Calu3 (cell line): Measurements from ENCODE around the gene SCNN1G. TPM values are rescaled to one million over a fixed set of nuclear protein-coding genes. Genes with fewer than 3 reads are reported as not detected.

Experiments used
- BruUV-seq: library from RNA; stranded (reverse); fragments of 400-500 nt; replicated peaks from 2 replicates; lab custom pipeline; 2021; lab: Mats Ljungman, UMichigan
- CTCF ChIA-PET: fragments of 300-600 bp; sonication (Branson Sonifier 250); formaldehyde crosslinking; loops from one replicate; lab custom pipeline; 2022; ENCODE audit warnings: antibody characterized with exemption; lab: Charles Lee
- DNase-seq: peaks from one replicate; pipeline ENCODE4 v3.0.0; 2022
- H3K27ac Mint-ChIP-seq: one replicate; pipeline ENCODE4 v1.8.0; 2022; ENCODE audit warnings: mixed read lengths; ENCODE audit not compliant: unreplicated experiment
- H3K27me3 Mint-ChIP-seq: one replicate; pipeline ENCODE4 v1.8.0; 2022; ENCODE audit warnings: mixed read lengths; ENCODE audit not compliant: unreplicated experiment
- H3K36me3 Mint-ChIP-seq: one replicate; pipeline ENCODE4 v1.8.0; 2022; ENCODE audit warnings: mild to moderate bottlenecking, moderate library complexity, mixed read lengths; ENCODE audit not compliant: insufficient read depth, unreplicated experiment
- H3K4me1 Mint-ChIP-seq: one replicate; pipeline ENCODE4 v1.8.0; 2022; ENCODE audit warnings: mild to moderate bottlenecking, low read depth, mixed read lengths; ENCODE audit not compliant: unreplicated experiment
- H3K4me3 Mint-ChIP-seq: one replicate; pipeline ENCODE4 v1.8.0; 2022; ENCODE audit warnings: mild to moderate bottlenecking, low read depth, moderate library complexity, mixed read lengths; ENCODE audit not compliant: unreplicated experiment
- H3K9me3 Mint-ChIP-seq: one replicate; pipeline ENCODE4 v1.8.0; 2022; ENCODE audit warnings: low read depth, mixed read lengths; ENCODE audit not compliant: unreplicated experiment
- CTCF ChIP-seq: fragments of 200-600 bp; IDR thresholded peaks from one replicate; pipeline ENCODE4 v1.8.0; 2022; ENCODE audit warnings: antibody characterized with exemption; ENCODE audit not compliant: unreplicated experiment
- intact Hi-C: fragments of 100-400 bp; cut with micrococcal nuclease; formaldehyde crosslinking; loops from one replicate; pipeline ENCODE4 v1.10.0; 2022; ENCODE audit not compliant: unreplicated experiment
- total RNA-seq: library from RNA; stranded (reverse); gene quantifications from 2 replicates; pipeline ENCODE4 v1.2.3, GENCODE V29; 2022

The SCNN1G gene
- total RNA-seq, 1 experiment from 2014 or later: not detected

DNA sequence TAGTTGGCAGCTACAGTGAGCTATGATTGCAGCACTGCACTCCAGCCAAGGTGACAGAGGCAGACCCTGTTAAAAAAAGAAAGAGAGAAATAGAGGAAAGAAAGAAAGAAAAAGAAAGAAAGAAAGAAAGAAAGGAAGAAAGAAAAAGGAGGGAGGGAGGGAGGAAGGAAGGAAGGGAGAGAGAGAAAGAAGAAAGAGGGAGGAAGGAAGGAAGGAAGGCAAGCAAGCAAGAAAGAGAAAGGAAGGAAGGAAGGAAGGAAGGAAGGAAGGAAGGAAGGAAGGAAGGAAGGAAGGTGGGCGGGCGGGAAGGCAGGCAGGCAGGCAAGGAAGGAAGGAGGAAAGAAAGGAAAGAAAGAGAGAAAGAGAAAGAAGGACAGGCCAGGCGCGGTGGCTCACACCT lies 1.0 kb upstream of the SCNN1G start:
- H3K9me3 Mint-ChIP-seq: no peaks in the 10 kb centered on the region
- CTCF ChIA-PET: interaction anchor here (0.6 to 4.7 kb wide), 6 partner anchors 24 to 1111 kb away, joined by 3 to 54 read pairs (median 5); no protein-coding TSS in a partner anchor
- intact Hi-C loops: loop anchor here (5.0 to 10.0 kb wide), 2 partner anchors 196 to 323 kb away; no protein-coding TSS in a partner anchor
- no peak for DNase-seq
- TF ChIP-seq CTCF: no peak
- BruUV-seq: no TSS peak
- no peaks in the 10 kb centered on the region for H3K36me3 Mint-ChIP-seq
- no peak overlapping the region for H3K27ac Mint-ChIP-seq
- H3K4me1 Mint-ChIP-seq: peaks cover 10% of the 10 kb centered on the region
- no peak overlapping the region for H3K4me3 Mint-ChIP-seq
- H3K27me3 Mint-ChIP-seq: peaks cover 86% of the 10 kb centered on the region

- H3K9me3 Mint-ChIP-seq: no peaks in the 10 kb centered on the region
- peak; percentile 99 for DNase-seq
- peaks cover 10% of the 10 kb centered on the region for H3K4me1 Mint-ChIP-seq
- peak overlapping the region; percentile 41 for H3K4me3 Mint-ChIP-seq
- no TSS peak for BruUV-seq
- H3K36me3 Mint-ChIP-seq: no peaks in the 10 kb centered on the region
- H3K27me3 Mint-ChIP-seq: peaks cover 86% of the 10 kb centered on the region
- H3K27ac Mint-ChIP-seq: no peak overlapping the region
- peak; percentile 98 for TF ChIP-seq CTCF
- intact Hi-C loops: loop anchor here (1.0 to 10.0 kb wide), 3 partner anchors 195 to 323 kb away; no protein-coding TSS in a partner anchor
- CTCF ChIA-PET: interaction anchor here (0.6 to 4.7 kb wide), 5 partner anchors 9 to 253 kb away, joined by 3 to 54 read pairs (median 5); no protein-coding TSS in a partner anchor
Measured at GRCh38 chr16:23182206-23182678, 303 bp upstream of the SCNN1G start.

DNA sequence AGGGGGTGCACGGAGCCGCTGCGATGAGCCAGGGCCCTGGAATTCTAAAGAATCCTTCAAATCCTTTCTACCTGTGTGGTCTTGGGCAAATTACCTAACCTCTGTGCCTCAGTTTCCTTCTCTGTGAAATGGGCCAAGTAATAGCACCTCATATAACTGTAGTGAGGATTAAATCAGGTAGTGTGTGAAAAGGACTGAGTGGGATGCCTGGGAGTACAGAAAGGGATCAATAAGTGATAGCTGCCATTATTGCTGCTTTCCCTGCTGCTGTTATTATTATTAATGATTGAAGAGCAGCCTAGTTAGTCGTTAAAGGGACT lies 958 bp downstream of the SCNN1G start:
- H3K36me3 Mint-ChIP-seq: no peaks in the 10 kb centered on the region
- CTCF ChIA-PET: interaction anchor here (4.7 kb wide), 1 partner anchor 252 kb away, joined by 54 read pairs; no protein-coding TSS in a partner anchor
- no TSS peak for BruUV-seq
- no peak for TF ChIP-seq CTCF
- intact Hi-C loops: loop anchor here (5.0 to 10.0 kb wide), 2 partner anchors 194 to 321 kb away; no protein-coding TSS in a partner anchor
- peaks cover 10% of the 10 kb centered on the region for H3K4me1 Mint-ChIP-seq
- H3K4me3 Mint-ChIP-seq: peak overlapping the region; percentile 41
- no peak overlapping the region for H3K27ac Mint-ChIP-seq
- no peak for DNase-seq
- peaks cover 86% of the 10 kb centered on the region for H3K27me3 Mint-ChIP-seq
- no peaks in the 10 kb centered on the region for H3K9me3 Mint-ChIP-seq

GRCh38 chr16:23185656-23186055 lies 3.1 kb downstream of the SCNN1G start:
- no peaks in the 10 kb centered on the region for H3K36me3 Mint-ChIP-seq
- CTCF ChIA-PET: no interaction called here
- DNase-seq: no peak
- H3K27me3 Mint-ChIP-seq: peaks cover 91% of the 10 kb centered on the region
- no TSS peak for BruUV-seq
- H3K4me3 Mint-ChIP-seq: no peak overlapping the region
- TF ChIP-seq CTCF: no peak
- intact Hi-C loops: loop anchor here (10.0 kb wide), 1 partner anchor 319 kb away; no protein-coding TSS in a partner anchor
- H3K27ac Mint-ChIP-seq: no peak overlapping the region
- peaks cover 10% of the 10 kb centered on the region for H3K4me1 Mint-ChIP-seq
- H3K9me3 Mint-ChIP-seq: no peaks in the 10 kb centered on the region
